NCI-H526 treated with DMSO at 0.1 percent for 48 hours (cell line): ENCODE data around the gene SETD3.

Experiments used
- DNase-seq: peaks from one replicate; lab custom pipeline; 2025; lab: John Stamatoyannopoulos, UW

SETD3 gene

GRCh38 chr14:99516871-99517642 is 36.4 kb upstream of the SETD3 start:
- DNase-seq: no peak

- DNase-seq: no peak
Measured at GRCh38 chr14:99516156-99516870, 35.7 kb upstream of the SETD3 start.

DNA sequence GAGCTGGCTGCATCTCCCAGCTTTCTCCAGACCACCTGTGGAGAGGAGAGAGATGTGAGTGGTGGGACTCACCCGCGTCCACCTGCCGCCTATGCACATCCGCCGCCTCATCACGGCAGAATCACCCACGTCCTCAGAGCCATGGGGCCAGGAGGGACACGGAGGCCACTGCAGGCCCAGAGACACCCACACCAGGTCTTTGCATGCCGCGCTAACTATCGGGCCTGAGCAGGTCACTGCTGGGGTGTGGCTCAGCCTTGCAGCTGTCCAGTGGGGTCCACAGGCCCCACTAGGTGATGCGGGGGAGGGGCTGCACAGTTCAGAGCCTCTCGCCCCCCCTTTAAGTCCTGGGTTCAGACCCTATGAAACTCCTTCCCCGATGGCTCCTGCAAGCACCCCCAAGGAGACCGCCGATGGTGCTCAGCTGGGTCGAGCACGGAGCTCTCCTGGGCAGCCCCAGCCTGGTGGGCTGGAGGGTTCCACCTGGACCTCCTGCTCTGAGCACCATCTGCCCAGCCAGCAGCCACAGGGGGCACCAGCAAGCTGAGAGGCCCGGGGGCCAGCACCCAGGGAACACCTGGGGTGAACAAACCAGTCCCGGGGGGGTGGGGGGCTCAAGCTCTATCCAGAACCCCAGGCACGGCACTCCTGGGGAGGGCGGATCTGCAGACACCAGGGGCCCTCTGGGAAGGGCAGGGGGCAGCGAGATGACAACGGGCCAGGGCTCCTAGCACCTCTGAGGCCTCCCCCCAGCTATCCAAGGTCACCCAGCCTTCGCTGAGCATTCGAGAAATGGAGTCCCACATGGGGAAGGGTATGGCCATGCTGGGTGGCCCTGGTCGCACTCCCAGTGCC is 34.9 kb upstream of the SETD3 start:
- DNase-seq: no peak

- no peak for DNase-seq
Measured at GRCh38 chr14:99514552-99515300, 34.1 kb upstream of the SETD3 start.

DNA sequence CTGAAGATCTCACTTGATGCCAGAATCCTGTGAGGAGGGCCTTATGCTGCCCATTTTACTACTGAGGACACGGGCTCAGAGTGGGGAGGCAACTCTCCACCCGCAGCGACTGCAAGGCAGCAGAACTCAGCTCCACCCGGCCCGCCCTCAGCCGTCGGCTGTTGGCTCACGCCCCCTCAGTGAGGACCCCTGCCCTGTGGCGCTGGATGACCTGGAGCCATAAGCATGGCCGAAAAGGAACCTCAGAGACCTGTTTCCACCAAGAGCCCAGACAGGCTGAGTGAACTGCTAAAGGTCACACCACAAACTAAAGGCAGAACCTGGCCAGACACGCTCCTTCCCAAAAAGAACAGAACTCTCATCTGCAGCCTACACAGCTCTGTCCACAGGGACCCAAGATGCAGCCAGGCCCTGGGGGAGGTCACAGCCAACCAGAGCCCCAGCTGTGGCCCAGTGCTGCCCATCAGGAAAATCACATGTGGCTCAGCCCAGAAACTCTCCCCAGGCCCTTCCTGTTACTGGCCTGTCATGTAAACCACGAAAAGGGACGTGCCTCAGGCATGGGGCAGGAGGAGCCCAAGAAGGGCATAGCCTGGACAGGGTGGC is 33.4 kb upstream of the SETD3 start:
- DNase-seq: no peak

DNA sequence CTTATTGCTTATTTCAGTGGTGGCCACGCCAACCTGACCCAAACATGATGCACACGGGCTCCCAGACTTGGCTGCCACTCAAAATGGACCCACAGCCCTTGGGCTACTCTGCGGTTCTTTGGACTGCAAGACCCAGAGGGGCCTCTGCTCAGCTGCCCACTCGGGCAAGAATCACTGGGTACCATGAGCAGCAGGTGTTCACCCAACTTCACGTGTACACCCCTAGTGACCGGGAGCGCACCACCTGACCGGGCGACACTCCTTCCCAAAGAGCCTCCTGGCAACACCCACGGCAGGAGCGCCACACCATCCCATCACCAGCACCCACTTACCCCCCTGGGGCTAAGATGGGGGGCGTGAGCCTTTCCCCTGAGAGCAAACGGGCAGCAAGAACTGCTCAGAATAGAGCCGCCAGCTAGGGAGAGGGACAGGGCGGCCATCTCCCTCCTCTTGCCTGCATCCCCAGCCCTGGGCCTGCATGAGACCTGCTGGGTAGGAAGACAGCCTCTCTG is 32.6 kb upstream of the SETD3 start:
- DNase-seq: no peak

DNA sequence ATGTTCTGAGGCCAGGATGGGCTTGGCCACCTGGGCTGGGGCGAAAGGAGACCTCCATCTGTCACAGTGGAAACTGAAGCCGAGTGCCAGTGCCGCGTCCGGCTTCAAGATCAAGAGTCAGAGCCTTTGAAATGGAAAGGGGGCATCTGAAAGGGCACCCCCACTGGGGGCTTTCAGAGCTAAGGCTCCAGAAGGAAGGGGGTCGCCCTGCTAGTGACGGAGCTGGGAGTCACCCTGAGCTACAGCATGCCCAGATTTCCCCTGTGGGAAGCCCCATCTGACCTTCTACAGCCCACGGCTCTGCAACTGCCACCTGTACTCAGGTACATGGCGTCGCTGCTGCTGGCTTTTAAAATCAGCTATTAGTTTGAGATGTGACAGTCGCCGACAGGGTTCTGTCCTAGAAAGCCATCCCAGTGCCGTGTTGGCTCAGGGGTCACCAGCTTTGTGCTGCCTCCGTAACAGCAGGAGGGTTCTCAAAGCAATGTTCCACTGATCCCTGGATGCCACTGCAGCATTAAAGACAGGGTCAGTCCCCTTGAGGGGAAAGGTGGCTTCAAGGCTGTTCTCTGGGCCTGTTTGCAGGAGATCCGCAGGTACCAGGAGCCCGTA is 32.0 kb upstream of the SETD3 start:
- DNase-seq: no peak

DNA sequence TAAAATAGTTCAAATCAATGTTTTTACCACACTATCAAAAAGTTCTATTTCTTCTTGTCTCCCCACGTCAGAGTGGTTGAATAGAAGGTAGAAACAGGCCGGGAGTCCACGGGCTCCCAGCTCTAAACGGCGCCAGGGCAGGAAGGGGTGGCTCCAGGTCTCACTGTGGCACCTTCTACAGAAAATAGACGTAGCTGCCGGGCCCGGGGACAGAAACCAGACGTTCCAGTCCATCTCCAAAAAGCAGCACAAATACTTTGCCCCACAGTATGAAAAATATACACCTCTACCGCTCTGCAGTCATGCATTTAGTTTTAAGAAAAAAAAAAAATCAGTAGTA is 31.4 kb upstream of the SETD3 start:
- no peak for DNase-seq

- DNase-seq: no peak
Measured at GRCh38 chr14:99511421-99512109, 30.9 kb upstream of the SETD3 start.

DNA sequence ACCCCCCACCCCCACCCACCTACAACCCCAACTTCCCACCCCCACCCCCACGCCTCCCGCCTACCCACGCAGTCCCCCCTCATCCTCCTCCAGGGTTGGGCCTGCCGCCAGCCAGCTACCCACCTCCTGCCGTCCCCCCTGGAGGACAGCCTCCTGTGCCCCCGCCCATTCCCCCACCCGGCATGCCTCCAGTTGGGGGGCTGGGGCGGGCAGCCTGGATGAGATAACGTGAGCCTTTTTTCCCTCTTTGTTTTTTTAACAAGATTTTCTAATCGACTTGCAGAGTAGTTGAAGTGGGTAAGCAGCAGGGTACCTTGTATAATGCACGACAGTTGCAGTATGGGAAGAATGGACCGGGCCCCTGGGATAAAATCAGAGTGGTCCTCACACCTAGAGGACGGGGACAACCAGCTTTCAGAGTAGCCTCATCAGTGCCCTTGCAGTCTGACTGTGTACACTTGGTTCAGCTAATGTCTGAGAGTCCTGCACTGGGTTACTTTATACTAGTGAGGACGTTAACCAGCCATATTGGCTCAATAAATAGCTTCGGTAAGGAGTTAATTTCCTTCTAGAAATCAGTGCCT is 30.0 kb upstream of the SETD3 start:
- no peak for DNase-seq

- no peak for DNase-seq
Measured at GRCh38 chr14:99509871-99510555, 29.4 kb upstream of the SETD3 start.

- no peak for DNase-seq
Measured at GRCh38 chr14:99508896-99509629, 28.4 kb upstream of the SETD3 start.

- no peak for DNase-seq
Measured at GRCh38 chr14:99507860-99508640, 27.4 kb upstream of the SETD3 start.

- no peak for DNase-seq
Measured at GRCh38 chr14:99506276-99506675, 25.6 kb upstream of the SETD3 start.

- no peak for DNase-seq
Measured at GRCh38 chr14:99505089-99505488, 24.4 kb upstream of the SETD3 start.

GRCh38 chr14:99503848-99504453 is 23.3 kb upstream of the SETD3 start:
- DNase-seq: no peak

- DNase-seq: no peak
Measured at GRCh38 chr14:99502989-99503421, 22.3 kb upstream of the SETD3 start.
